ENCODE results near the gene FUBP1. TPM values are rescaled to one million over a fixed set of nuclear protein-coding genes. Genes with fewer than 3 reads are reported as not detected.

The FUBP1 gene
- total and polyA plus RNA-seq, 9 of the 15 experiments (the other 6 are each of a cell fraction or from before 2014, with no cell fraction given) = 104 to 294 (median 213) TPM

DNA sequence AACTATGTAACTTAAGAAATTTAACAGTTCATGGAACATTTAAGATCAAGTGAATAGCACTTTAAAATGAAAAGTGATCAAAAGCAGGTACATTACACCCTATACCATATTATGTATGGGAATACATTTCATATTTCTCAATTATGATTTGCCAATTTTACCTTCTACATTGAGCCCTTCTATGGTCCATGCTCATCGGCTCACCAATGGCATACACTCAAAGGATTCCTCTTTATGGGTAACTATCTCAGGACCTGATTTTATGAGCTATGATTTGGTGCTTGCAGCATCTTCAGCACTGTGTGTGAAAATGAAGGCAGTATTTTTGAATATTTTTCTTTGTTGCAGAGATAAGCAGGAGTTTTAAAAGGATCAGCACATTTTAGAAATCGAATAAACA, 33.5 kb downstream of the FUBP1 start:
- CTCF ChIA-PET (ENCODE audit: low intra/inter-chr PET ratio) = no interaction called here
- Histone ChIP-seq H3K9me3 (replicated peaks; ENCODE audit: control insufficient read depth, insufficient read depth, low read depth, low read length) (no peaks in the 10 kb centered on the region), H4K20me1 (replicated peaks; ENCODE audit: control insufficient read depth, insufficient read depth, low read length) (no peaks in the 10 kb centered on the region), H3K4me1 (replicated peaks in 1 of 2; ENCODE audit: control insufficient read depth in 2 of 2, insufficient read depth in 2 of 2, low read length in 2 of 2) (no peaks in the 10 kb centered on the region), H3K27me3 (ENCODE audit: control insufficient read depth in 2 of 2, insufficient read depth in 2 of 2, low read length in 2 of 2) (no peaks in the 10 kb centered on the region), H3K27ac (ENCODE audit: extremely low read depth, low read depth, low read length) (no peak overlapping the region), H3K36me3 (ENCODE audit: control insufficient read depth, insufficient read depth, low read length) (peaks cover 72% of the 10 kb centered on the region), H3K9me1 (ENCODE audit: control insufficient read depth, insufficient read depth, low read length) (no peaks in the 10 kb centered on the region), H3K79me2 (ENCODE audit: control insufficient read depth, insufficient read depth, low read length) (peaks cover 6% of the 10 kb centered on the region; the same call in 1 of the 3 replicates), H3K9ac (ENCODE audit: insufficient read depth in 1 of 2, low read depth in 2 of 2, low read length in 2 of 2) (no peak overlapping the region), H3K4me3 (no peak overlapping the region), H3K4me2 (ENCODE audit: insufficient read depth, low read length) (no peak overlapping the region), H2AFZ (ENCODE audit: low read depth, low read length) (no peak overlapping the region)
- 89% methylated on average over 2 of the region's 2 CpGs for WGBS (ENCODE audit: insufficient coverage, low coverage, missing lambda C conversion rate)
- FAIRE-seq (peak; percentile 15), ATAC-seq (no peak), DNase-seq (ENCODE audit: extremely low read depth in 1 of 4, low spot score in 3 of 4) (no peak)
- no TSS peak for BruUV-seq (replicated peaks)
- TF ChIP-seq RBM25 (IDR thresholded peaks at IDR 0.05; ENCODE audit: low read depth, low read length, severe bottlenecking) (no peak), SIRT6 (IDR thresholded peaks at IDR 0.05; ENCODE audit: low read depth, low read length) (no peak), SNRNP70 (optimal IDR thresholded peaks at IDR 0.05; ENCODE audit: low read depth, low read length) (no peak), ZNF316 (IDR thresholded peaks at IDR 0.05) (0 out of 2 replicates have a peak, but pooled peaks have one; percentile 42), DMBX1 (CRISPR knock-in tag; IDR thresholded peaks at IDR 0.05; ENCODE audit: borderline replicate concordance) (no peak), AFF4 (CRISPR knock-in tag; IDR thresholded peaks at IDR 0.05) (no peak), POLR2A (conservative IDR thresholded peaks at IDR 0.05) (0 out of 2 replicates have a peak, but pooled peaks have one; percentile 44), MIER1 (IDR thresholded peaks at IDR 0.05; ENCODE audit: low read depth) (no peak)
- intact Hi-C loops (cut with micrococcal nuclease) = no loop called here
- POLR2A ChIA-PET = interaction anchor here (0.6 kb wide), 1 partner anchor 33 kb away, joined by 7 read pairs; the partner anchor contains the start of gene FUBP1
- in situ Hi-C loops (cut with MboI) = no loop called here
